Endothelial cell of umbilical vein (primary cell): ENCODE data around the gene CCDC138. TPM values are rescaled to one million over a fixed set of nuclear protein-coding genes. Genes with fewer than 3 reads are reported as not detected.

Experiments used
- BruUV-seq: library from RNA; stranded (reverse); fragments of 400-500 nt; replicated peaks from 2 replicates; lab custom pipeline; 2021; lab: Mats Ljungman, UMichigan
- CTCF ChIA-PET: fragments of 300-600, 350-600 bp; sonication (Branson Sonifier 250); formaldehyde crosslinking; loops from one replicate; lab custom pipeline; 2021; ENCODE audit warnings: antibody characterized with exemption, inconsistent platforms; lab: Charles Lee
- POLR2A ChIA-PET: fragments of 300-600, 350-600 bp; sonication (Branson Sonifier 250); formaldehyde crosslinking; loops from one replicate; lab custom pipeline; 2021; ENCODE audit warnings: antibody characterized with exemption, inconsistent platforms; lab: Charles Lee
- DNase-seq: peaks from one replicate; pipeline ENCODE4 v3.0.0-alpha.2; 2011; ENCODE audit warnings: low read depth, low spot score
- FAIRE-seq: peaks from 2 replicates; lab custom pipeline; 2011; peaks lifted over from hg19 to GRCh38; lab: Jason Lieb, UNC
- H2AFZ ChIP-seq: 2 replicates; pipeline ENCODE4 v1.6.0; 2012; ENCODE audit warnings: low read depth, low read length, control low read depth, inconsistent platforms
- H3K27ac ChIP-seq: 2 replicates; pipeline ENCODE4 v1.5.1; 2011; ENCODE audit warnings: low read depth, mild to moderate bottlenecking, control low read depth, low read length, moderate library complexity; ENCODE audit not compliant: insufficient read depth
- H3K27me3 ChIP-seq, 2 experiments: 2 replicates each; pipeline versions ENCODE4 v1.6.0 to v1.6.1; 2011; ENCODE audit warnings: low read length in 2 of 2, mixed read lengths in 1 of 2; ENCODE audit not compliant: control insufficient read depth in 2 of 2, insufficient read depth in 2 of 2
- H3K36me3 ChIP-seq, 2 experiments: 2 replicates in 1 of 2; 3 replicates in 1 of 2; pipeline ENCODE4 v1.5.1; 2011; ENCODE audit warnings: low read length in 2 of 2, mild to moderate bottlenecking in 1 of 2, moderate library complexity in 1 of 2; ENCODE audit not compliant: control insufficient read depth in 2 of 2, insufficient read depth in 2 of 2; ENCODE audit errors: extremely low read depth in 1 of 2
- H3K4me1 ChIP-seq: 3 replicates; pipeline ENCODE4 v1.5.1; 2011; ENCODE audit warnings: mild to moderate bottlenecking, low read length; ENCODE audit not compliant: control insufficient read depth, insufficient read depth; ENCODE audit errors: extremely low read depth
- H3K4me2 ChIP-seq: 2 replicates; pipeline ENCODE4 v1.6.1; 2011; ENCODE audit warnings: low read length, control low read depth, mixed read lengths; ENCODE audit not compliant: insufficient read depth
- H3K4me3 ChIP-seq, 3 experiments: fragments of 200-600 bp in 1 of 3; sonication (generic), shearing (Covaris generic) in 1 of 3; replicated peaks in 1 of 3; 2 replicates each; pipeline ENCODE4 v1.5.1; 2011 to 2016; ENCODE audit warnings: control low read depth in 3 of 3, low read length in 3 of 3, mild to moderate bottlenecking in 2 of 3, inconsistent platforms in 1 of 3, low read depth in 1 of 3, moderate library complexity in 1 of 3; ENCODE audit not compliant: insufficient read depth in 1 of 3
- H3K79me2 ChIP-seq: 2 replicates; pipeline ENCODE4 v1.6.0; 2012; ENCODE audit warnings: low read length, inconsistent platforms; ENCODE audit not compliant: control insufficient read depth, insufficient read depth
- H3K9ac ChIP-seq: replicated peaks from 2 replicates; pipeline ENCODE3; 2011; ENCODE audit warnings: low read length, control low read depth; ENCODE audit not compliant: insufficient read depth; ENCODE audit errors: extremely low read depth
- H3K9me1 ChIP-seq: replicated peaks from 3 replicates; pipeline ENCODE4 v1.6.0; 2011; ENCODE audit warnings: mild to moderate bottlenecking, low read length; ENCODE audit not compliant: control insufficient read depth, insufficient read depth; ENCODE audit errors: extremely low read depth
- H3K9me3 ChIP-seq: replicated peaks from 2 replicates; pipeline ENCODE4 v1.5.1; 2012; ENCODE audit warnings: low read length, inconsistent platforms; ENCODE audit not compliant: control insufficient read depth, insufficient read depth
- H4K20me1 ChIP-seq: replicated peaks from 2 replicates; pipeline ENCODE3; 2011; ENCODE audit warnings: mild to moderate bottlenecking, low read length; ENCODE audit not compliant: control insufficient read depth, insufficient read depth; ENCODE audit errors: extremely low read depth
- GATA2 ChIP-seq: IDR thresholded peaks from 2 replicates; pipeline ENCODE4 v1.7.0; 2011; ENCODE audit warnings: low read depth, mild to moderate bottlenecking, moderate library complexity, mixed read lengths, low read length; ENCODE audit not compliant: insufficient read length, insufficient read depth
- JUN ChIP-seq: IDR thresholded peaks from 2 replicates; pipeline ENCODE4 v1.6.1; 2011; ENCODE audit warnings: borderline replicate concordance, low read depth; ENCODE audit not compliant: insufficient read length, insufficient read depth
- POLR2A ChIP-seq: IDR thresholded peaks from 2 replicates; pipeline ENCODE4 v1.6.1; 2012; ENCODE audit warnings: low read depth, mild to moderate bottlenecking, control low read depth, low read length
- POLR2AphosphoS5 ChIP-seq: IDR thresholded peaks from 2 replicates; pipeline ENCODE4 v1.6.1; 2012; ENCODE audit warnings: low read depth, mild to moderate bottlenecking, control low read depth, low read length, moderate library complexity; ENCODE audit not compliant: insufficient read depth
- dilution Hi-C: fragments of 300-500 bp; cut with MboI; formaldehyde crosslinking; loops from one replicate; pipeline ENCODE4 v1.15.0; 2019; ENCODE audit warnings: low sequenced_read_pairs; ENCODE audit not compliant: extremely low pct_ligation_motif_present
- intact Hi-C: fragments of 100-400 bp; cut with micrococcal nuclease; formaldehyde crosslinking; loops from one replicate; pipeline ENCODE4 v1.10.0; 2022
- polyA plus RNA-seq, 4 experiments: library from polyadenylated mRNA; depleted of rRNA in 3 of 4; stranded (reverse) in 3 of 4; unstranded in 1 of 4; fragments of >200 nt; gene quantifications; 2 replicates each; pipeline versions ENCODE4 v1.2.1 to v1.2.3, GENCODE V29; 2011 to 2012; ENCODE audit warnings: missing spikeins in 1 of 4
- total RNA-seq: library from RNA; stranded (reverse); gene quantifications from 2 replicates; pipeline ENCODE4 v1.2.3, GENCODE V29; 2021
- TF ChIP-seq, protein P1 (sequence below), 2 donors: IDR thresholded peaks; 1 replicate in 1 of 2; 2 replicates in 1 of 2; pipeline ENCODE4 v1.5.1; 2011; ENCODE audit warnings: low read length in 2 of 2, mild to moderate bottlenecking in 2 of 2, moderate library complexity in 2 of 2, control low read depth in 1 of 2, inconsistent platforms in 1 of 2, low read depth in 1 of 2; ENCODE audit not compliant: insufficient read depth in 1 of 2; ENCODE audit errors: extremely low read depth in 1 of 2

The CCDC138 gene
- total and polyA plus RNA-seq, 2 donors (not counting 3 experiments of a cell fraction or from before 2014, with no cell fraction given), result 1.5 to 10.8 TPM

GRCh38 chr2:108920686-108921085 is 134.1 kb downstream of the CCDC138 start:
- H3K27ac ChIP-seq, result no peak overlapping the region
- CTCF ChIA-PET, result no interaction called here
- no peaks in the 10 kb centered on the region for H3K4me1 ChIP-seq
- no peak for FAIRE-seq
- H3K4me3 ChIP-seq, result no peak overlapping the region
- H2AFZ ChIP-seq, result no peak overlapping the region
- H3K9me1 ChIP-seq, result no peaks in the 10 kb centered on the region
- no peak overlapping the region for H3K4me2 ChIP-seq
- no peaks in the 10 kb centered on the region for H3K36me3 ChIP-seq
- POLR2A ChIA-PET, result no interaction called here
- TF ChIP-seq, protein P1, sequence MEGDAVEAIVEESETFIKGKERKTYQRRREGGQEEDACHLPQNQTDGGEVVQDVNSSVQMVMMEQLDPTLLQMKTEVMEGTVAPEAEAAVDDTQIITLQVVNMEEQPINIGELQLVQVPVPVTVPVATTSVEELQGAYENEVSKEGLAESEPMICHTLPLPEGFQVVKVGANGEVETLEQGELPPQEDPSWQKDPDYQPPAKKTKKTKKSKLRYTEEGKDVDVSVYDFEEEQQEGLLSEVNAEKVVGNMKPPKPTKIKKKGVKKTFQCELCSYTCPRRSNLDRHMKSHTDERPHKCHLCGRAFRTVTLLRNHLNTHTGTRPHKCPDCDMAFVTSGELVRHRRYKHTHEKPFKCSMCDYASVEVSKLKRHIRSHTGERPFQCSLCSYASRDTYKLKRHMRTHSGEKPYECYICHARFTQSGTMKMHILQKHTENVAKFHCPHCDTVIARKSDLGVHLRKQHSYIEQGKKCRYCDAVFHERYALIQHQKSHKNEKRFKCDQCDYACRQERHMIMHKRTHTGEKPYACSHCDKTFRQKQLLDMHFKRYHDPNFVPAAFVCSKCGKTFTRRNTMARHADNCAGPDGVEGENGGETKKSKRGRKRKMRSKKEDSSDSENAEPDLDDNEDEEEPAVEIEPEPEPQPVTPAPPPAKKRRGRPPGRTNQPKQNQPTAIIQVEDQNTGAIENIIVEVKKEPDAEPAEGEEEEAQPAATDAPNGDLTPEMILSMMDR (IDR thresholded peaks at IDR 0.05; ENCODE audit: extremely low read depth in 1 of 2, insufficient read depth in 1 of 2, low read depth in 1 of 2, low read length in 2 of 2), result no peak
- TF ChIP-seq POLR2A (no peak), GATA2 (no peak), JUN (no peak), POLR2AphosphoS5 (no peak)
- no peaks in the 10 kb centered on the region for H3K27me3 ChIP-seq
- H3K9me3 ChIP-seq, result no peaks in the 10 kb centered on the region
- no peak for DNase-seq
- H4K20me1 ChIP-seq, result no peaks in the 10 kb centered on the region
- intact Hi-C loops (no loop called here), dilution Hi-C loops (no loop called here)
- H3K79me2 ChIP-seq, result no peaks in the 10 kb centered on the region
- no peak overlapping the region for H3K9ac ChIP-seq
- no TSS peak for BruUV-seq
